GM12878 (cell line): ENCODE measurements around the gene GRIN2D. TPM values are rescaled to one million over a fixed set of nuclear protein-coding genes. Genes with fewer than 3 reads are reported as not detected.

Experiments used
- ATAC-seq: fragments of 200-7000 bp; cut with Tn5 transposase; 3 replicates; pipeline ENCODE4 v1.9.1; 2020; ENCODE audit warnings: mild to moderate bottlenecking, moderate library complexity
- BruUV-seq: library from RNA; stranded (reverse); fragments of 400-500 nt; replicated peaks from 2 replicates; lab custom pipeline; 2021; lab: Mats Ljungman, UMichigan
- CTCF ChIA-PET: fragments of 300-600 bp; sonication (Branson Sonifier 250); formaldehyde crosslinking; extraction: SDS; loops from one replicate; lab custom pipeline; 2021; ENCODE audit warnings: inconsistent platforms; lab: Yijun Ruan, JAX
- POLR2A ChIA-PET: fragments of 350-600 bp; formaldehyde crosslinking; extraction: SDS; loops from one replicate; lab custom pipeline; 2021; ENCODE audit warnings: inconsistent platforms; lab: Charles Lee
- RAD21 ChIA-PET: fragments of 300-600 bp; sonication (Branson Sonifier 250); formaldehyde crosslinking; loops from one replicate; lab custom pipeline; 2023; ENCODE audit warnings: antibody characterized with exemption; ENCODE audit not compliant: unreplicated experiment; lab: Charles Lee
- SMC1A ChIA-PET: fragments of 300-600 bp; sonication (Branson Sonifier 250); formaldehyde crosslinking; loops from one replicate; lab custom pipeline; 2023; ENCODE audit not compliant: unreplicated experiment, uncharacterized antibody; lab: Charles Lee
- DNase-seq: peaks from one replicate; pipeline ENCODE4 v3.0.0-alpha.2; 2011; ENCODE audit warnings: low read depth, low spot score
- FAIRE-seq: peaks from 3 replicates; lab custom pipeline; 2011; peaks lifted over from hg19 to GRCh38; lab: Jason Lieb, UNC
- H2AFZ ChIP-seq: 2 replicates; pipeline ENCODE4 v1.6.0; 2011; ENCODE audit warnings: low read depth, low read length, control low read depth; ENCODE audit not compliant: control insufficient read depth
- H3K27ac ChIP-seq: 2 replicates; pipeline ENCODE4 v1.5.1; 2011; ENCODE audit warnings: control low read depth; ENCODE audit not compliant: control insufficient read depth, insufficient read depth
- H3K27me3 ChIP-seq, 2 experiments: replicated peaks in 1 of 2; 2 replicates each; pipeline versions ENCODE4 v1.6.0 to v1.6.1; 2011; ENCODE audit warnings: low read length in 1 of 2; ENCODE audit not compliant: control insufficient read depth in 2 of 2, insufficient read depth in 2 of 2
- H3K36me3 ChIP-seq, 2 experiments: 2 replicates each; pipeline ENCODE4 v1.5.1; 2011; ENCODE audit warnings: low read length in 1 of 2; ENCODE audit not compliant: control insufficient read depth in 2 of 2, insufficient read depth in 2 of 2
- H3K4me1 ChIP-seq: 2 replicates; pipeline ENCODE4 v1.6.1; 2011; ENCODE audit warnings: mild to moderate bottlenecking, low read length, moderate library complexity, mixed read lengths; ENCODE audit not compliant: control insufficient read depth, insufficient read depth
- H3K4me2 ChIP-seq: 2 replicates; pipeline ENCODE4 v1.6.0; 2011; ENCODE audit warnings: control low read depth; ENCODE audit not compliant: control insufficient read depth, insufficient read depth
- H3K4me3 ChIP-seq: fragments of 200-600 bp; sonication (generic); 2 replicates; pipeline ENCODE4 v1.5.1; 2016
- H3K79me2 ChIP-seq: 2 replicates; pipeline ENCODE4 v1.6.0; 2011; ENCODE audit warnings: low read length; ENCODE audit not compliant: control insufficient read depth, insufficient read depth
- H3K9ac ChIP-seq: 2 replicates; pipeline ENCODE4 v1.8.0; 2011; ENCODE audit warnings: low read length, control low read depth, mixed read lengths; ENCODE audit not compliant: control insufficient read depth, insufficient read depth
- H3K9me3 ChIP-seq: replicated peaks from 3 replicates; pipeline ENCODE4 v1.5.1; 2011; ENCODE audit warnings: mild to moderate bottlenecking, low read length; ENCODE audit not compliant: control insufficient read depth, insufficient read depth
- H4K20me1 ChIP-seq: 2 replicates; pipeline ENCODE4 v1.6.0; 2011; ENCODE audit not compliant: control insufficient read depth, insufficient read depth
- ATF7 ChIP-seq: fragments of 450-650 bp; IDR thresholded peaks from 2 replicates; pipeline ENCODE4 v1.6.1; 2016; ENCODE audit warnings: low read depth, mild to moderate bottlenecking
- BACH1 ChIP-seq: fragments of 450-650 bp; IDR thresholded peaks from 2 replicates; pipeline ENCODE4 v1.6.1; 2017; ENCODE audit warnings: mild to moderate bottlenecking, borderline replicate concordance
- BHLHE40 ChIP-seq, 2 experiments: fragments of 450-650 bp in 1 of 2; IDR thresholded peaks; 2 replicates each; pipeline ENCODE4 v1.6.1; 2011 to 2017; ENCODE audit warnings: low read depth in 2 of 2, borderline replicate concordance in 1 of 2, improper control_type of control experiment in 1 of 2, low read length in 1 of 2, mild to moderate bottlenecking in 1 of 2
- CHD1 ChIP-seq: IDR thresholded peaks from 2 replicates; pipeline ENCODE4 v1.6.1; 2012; ENCODE audit warnings: low read depth, low read length, improper control_type of control experiment
- CREB1 ChIP-seq: IDR thresholded peaks from 2 replicates; pipeline ENCODE4 v1.6.1; 2012; ENCODE audit warnings: low read depth, mild to moderate bottlenecking, inconsistent platforms
- CREM ChIP-seq: IDR thresholded peaks from 2 replicates; pipeline ENCODE4 v1.6.1; 2014; ENCODE audit warnings: antibody characterized with exemption, low read depth
- HDAC6 ChIP-seq: fragments of 200-600 bp; sonication (generic); IDR thresholded peaks from one replicate; pipeline ENCODE4 v1.8.0; 2017; ENCODE audit warnings: antibody characterized with exemption; ENCODE audit not compliant: unreplicated experiment
- IKZF1 ChIP-seq: fragments of 450-650 bp; conservative IDR thresholded peaks from 2 replicates; pipeline ENCODE4 v1.6.1; 2017; ENCODE audit warnings: antibody characterized with exemption, mild to moderate bottlenecking
- IRF3 ChIP-seq: fragments of 450-650 bp; IDR thresholded peaks from 2 replicates; pipeline ENCODE4 v1.6.1; 2014; ENCODE audit warnings: mild to moderate bottlenecking
- IRF4 ChIP-seq: IDR thresholded peaks from 2 replicates; pipeline ENCODE4 v1.6.1; 2011; ENCODE audit warnings: low read depth, low read length
- PAX8 ChIP-seq: fragments of 450-650 bp; IDR thresholded peaks from 2 replicates; pipeline ENCODE4 v1.6.1; 2017; ENCODE audit warnings: mild to moderate bottlenecking, moderate library complexity
- POLR2A ChIP-seq: IDR thresholded peaks from 2 replicates; pipeline ENCODE4 v1.6.1; 2011; ENCODE audit warnings: low read depth, mild to moderate bottlenecking, low read length
- POLR2AphosphoS2 ChIP-seq: IDR thresholded peaks from 2 replicates; pipeline ENCODE4 v1.6.1; 2011; ENCODE audit warnings: low read depth, mild to moderate bottlenecking, low read length, improper control_type of control experiment, moderate library complexity
- POLR2AphosphoS5 ChIP-seq: IDR thresholded peaks from 2 replicates; pipeline ENCODE4 v1.6.1; 2011; ENCODE audit warnings: mild to moderate bottlenecking, low read length, inconsistent platforms
- SMARCA5 ChIP-seq: fragments of 450-650 bp; IDR thresholded peaks from 2 replicates; pipeline ENCODE4 v1.6.1; 2017; ENCODE audit warnings: mild to moderate bottlenecking
- SMC3 ChIP-seq: IDR thresholded peaks from 2 replicates; pipeline ENCODE4 v1.6.1; 2011; ENCODE audit warnings: low read length, improper control_type of control experiment, borderline replicate concordance
- SRF ChIP-seq, 2 experiments: IDR thresholded peaks; 2 replicates each; pipeline ENCODE4 v1.6.1; 2011; ENCODE audit warnings: low read depth in 2 of 2, low read length in 2 of 2, mild to moderate bottlenecking in 1 of 2, moderate library complexity in 1 of 2
- STAT1 ChIP-seq: fragments of 450-650 bp; conservative IDR thresholded peaks from 2 replicates; pipeline ENCODE4 v1.6.1; 2014; ENCODE audit warnings: antibody characterized with exemption, mild to moderate bottlenecking
- ZNF274 ChIP-seq: IDR thresholded peaks from one replicate; pipeline ENCODE4 v1.8.0; 2011; ENCODE audit not compliant: insufficient read length, insufficient read depth
- WGBS: methylation state at CpG from one replicate; pipeline ENCODE4 v1.1.6; 2016; ENCODE audit warnings: low lambda C conversion rate; ENCODE audit not compliant: insufficient replicate concordance, insufficient coverage; ENCODE audit errors: missing lambda C conversion rate; 5-methylcytosine and 5-hydroxymethylcytosine counted together
- in situ Hi-C: fragments of 300-500 bp; cut with MboI; formaldehyde crosslinking; loops from 9 replicates; pipeline ENCODE4 v1.14.3; 2018; ENCODE audit warnings: mixed read lengths
- intact Hi-C: fragments of 100-400 bp; cut with micrococcal nuclease; formaldehyde crosslinking; loops from one replicate; pipeline ENCODE4 v1.14.2; 2022; ENCODE audit not compliant: unreplicated experiment
- polyA plus RNA-seq, 11 experiments: library from polyadenylated mRNA; depleted of rRNA in 4 of 11; unstranded in 6 of 11; stranded (reverse) in 5 of 11; fragments of >200 nt; fragmentation: Nextera tagmentation in 4 of 11; fragmentation: Illumina TruSeq in 1 of 11; extraction: Ambion mirVana in 4 of 11; extraction: Trizol in 1 of 11; gene quantifications; 1 replicate in 1 of 11; 2 replicates in 10 of 11; pipeline versions ENCODE4 v1.2.1 to v1.2.3, GENCODE V29; 2011 to 2016; ENCODE audit warnings: inconsistent platforms in 2 of 11, missing spikeins in 2 of 11, low read depth in 1 of 11
- total RNA-seq, 4 experiments: library from RNA; depleted of rRNA in 3 of 4; stranded (reverse); fragments of >200 nt in 3 of 4; fragmentation: Illumina TruSeq in 1 of 4; extraction: Trizol in 1 of 4; gene quantifications; 2 replicates each; pipeline versions ENCODE4 v1.2.1 to v1.2.3, GENCODE V29; 2013 to 2021
- TF ChIP-seq, protein P1 (sequence below): fragments of 450-650 bp; conservative IDR thresholded peaks from 2 replicates; pipeline ENCODE4 v1.6.1; 2017; ENCODE audit warnings: mild to moderate bottlenecking, moderate library complexity

GRIN2D gene
- total and polyA plus RNA-seq, 10 of the 15 experiments (the other 5 are each of a cell fraction or from before 2014, with no cell fraction given) = 0.03 to 0.38 (median 0.04) TPM; not detected in 3

- H3K4me1 ChIP-seq = peaks cover 5% of the 10 kb centered on the region; the same call in 1 of the 2 replicates
- H3K9me3 ChIP-seq = no peaks in the 10 kb centered on the region
- WGBS = 2% methylated on average over 33 of the region's 42 CpGs
- FAIRE-seq (peak; percentile 93), DNase-seq (no peak), ATAC-seq (peak; percentile 91)
- ChIA-PET CTCF (interaction anchor here (0.5 to 2.4 kb wide), 47 partner anchors 10 to 226 kb away, joined by 3 to 24 read pairs (median 5); partner anchors contain the start of genes EMP3, GRWD1, KCNJ14 and SYNGR4), SMC1A (interaction anchor here (0.7 to 2.0 kb wide), 10 partner anchors 10 to 99 kb away, joined by 3 to 8 read pairs (median 4); partner anchors contain the start of genes GRWD1, SYNGR4 and TMEM143), POLR2A (interaction anchor here (0.6 to 2.4 kb wide), 5 partner anchors 9 to 193 kb away, joined by 3 to 16 read pairs (median 3); partner anchors contain the start of genes SYNGR4 and TMEM143), RAD21 (interaction anchor here (0.5 to 2.2 kb wide), 18 partner anchors 10 to 1042 kb away, joined by 3 to 17 read pairs (median 3); partner anchors contain the start of genes DHX34, GRWD1, SYNGR4 and TMEM143)
- TSS peak; percentile 70 for BruUV-seq
- peaks cover 19% of the 10 kb centered on the region for H3K79me2 ChIP-seq
- H3K4me3 ChIP-seq = peak within 1 kb of the TSS; percentile 95
- intact Hi-C loops (no loop called here), in situ Hi-C loops (no loop called here)
- H2AFZ ChIP-seq = peak within 1 kb of the TSS; percentile 82
- H3K4me2 ChIP-seq = peak within 1 kb of the TSS; percentile 93
- H3K9ac ChIP-seq = peak within 1 kb of the TSS; percentile 86
- peak within 1 kb of the TSS; percentile 75 for H3K27ac ChIP-seq
- peaks cover 13 to 16% of the 10 kb centered on the region in 2 experiments for H3K27me3 ChIP-seq
- H3K36me3 ChIP-seq = peaks cover 6 to 11% of the 10 kb centered on the region in 2 experiments
- no peaks in the 10 kb centered on the region for H4K20me1 ChIP-seq
- TF ChIP-seq IKZF1 (peak; percentile 66), SMARCA5 (peak; percentile 62; the same call in 1 of the 2 replicates), STAT1 (no peak), CHD1 (no peak), IRF4 (no peak), POLR2AphosphoS5 (no peak), HDAC6 (no peak), ZNF274 (no peak), SMC3 (peak; percentile 23; the same call in 1 of the 2 replicates), ATF7 (no peak), CREB1 (no peak; the same call in 1 of the 2 replicates), BHLHE40 (IDR thresholded peaks at IDR 0.05; ENCODE audit: borderline replicate concordance in 1 of 2, low read depth in 2 of 2, low read length in 1 of 2) (peak in 1 of 2 experiments; percentile 23; a peak in 1 of 4 replicates), CREM (no peak), IRF3 (no peak), POLR2AphosphoS2 (no peak), POLR2A (peak; percentile 68; the same call in 1 of the 2 replicates), PAX8 (no peak), SRF (IDR thresholded peaks at IDR 0.05; ENCODE audit: low read depth in 2 of 2, low read length in 2 of 2) (no peak), BACH1 (no peak)
- TF ChIP-seq, protein P1, sequence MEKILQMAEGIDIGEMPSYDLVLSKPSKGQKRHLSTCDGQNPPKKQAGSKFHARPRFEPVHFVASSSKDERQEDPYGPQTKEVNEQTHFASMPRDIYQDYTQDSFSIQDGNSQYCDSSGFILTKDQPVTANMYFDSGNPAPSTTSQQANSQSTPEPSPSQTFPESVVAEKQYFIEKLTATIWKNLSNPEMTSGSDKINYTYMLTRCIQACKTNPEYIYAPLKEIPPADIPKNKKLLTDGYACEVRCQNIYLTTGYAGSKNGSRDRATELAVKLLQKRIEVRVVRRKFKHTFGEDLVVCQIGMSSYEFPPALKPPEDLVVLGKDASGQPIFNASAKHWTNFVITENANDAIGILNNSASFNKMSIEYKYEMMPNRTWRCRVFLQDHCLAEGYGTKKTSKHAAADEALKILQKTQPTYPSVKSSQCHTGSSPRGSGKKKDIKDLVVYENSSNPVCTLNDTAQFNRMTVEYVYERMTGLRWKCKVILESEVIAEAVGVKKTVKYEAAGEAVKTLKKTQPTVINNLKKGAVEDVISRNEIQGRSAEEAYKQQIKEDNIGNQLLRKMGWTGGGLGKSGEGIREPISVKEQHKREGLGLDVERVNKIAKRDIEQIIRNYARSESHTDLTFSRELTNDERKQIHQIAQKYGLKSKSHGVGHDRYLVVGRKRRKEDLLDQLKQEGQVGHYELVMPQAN = no peak
Measured at GRCh38 chr19:48391100-48392005, 2.1 kb upstream of the GRIN2D start, which contains the start of gene KDELR1. Gene KDELR1 (minus strand): TSS chr19:48391551. CDS start chr19:48391358, 193 bp downstream.
